Cardiac muscle cell (in vitro differentiated cells and primary cell): ENCODE data around the gene TMEM235. TPM values are rescaled to one million over a fixed set of nuclear protein-coding genes. Genes with fewer than 3 reads are reported as not detected.

Experiments used
- DNase-seq, 2 donors: peaks; one replicate each; pipeline versions ENCODE4 v3.0.0 to v3.0.0-alpha.2; 2010 to 2017; ENCODE audit warnings: low read depth in 1 of 2, low spot score in 1 of 2
- H3K27ac ChIP-seq: fragments of 200-600 bp; sonication (generic); 2 replicates; pipeline ENCODE4 v1.5.1; 2016
- H3K27me3 ChIP-seq: fragments of 200-600 bp; sonication (generic); 2 replicates; pipeline ENCODE4 v1.6.0; 2016; ENCODE audit warnings: control low read depth
- H3K36me3 ChIP-seq: fragments of 200-600 bp; sonication (generic); 2 replicates; pipeline ENCODE4 v1.5.1; 2016; ENCODE audit warnings: control low read depth
- H3K4me1 ChIP-seq: fragments of 200-600 bp; sonication (generic); 2 replicates; pipeline ENCODE4 v1.8.1; 2017; ENCODE audit warnings: low read depth, mild to moderate bottlenecking, mixed run types
- H3K4me3 ChIP-seq: fragments of 200-600 bp; sonication (generic); 2 replicates; pipeline ENCODE4 v1.5.1; 2016; ENCODE audit warnings: mild to moderate bottlenecking
- H3K9me3 ChIP-seq: fragments of 200-600 bp; sonication (generic); 2 replicates; pipeline ENCODE4 v1.5.1; 2017; ENCODE audit warnings: low read depth, mild to moderate bottlenecking, control low read depth
- polyA plus RNA-seq: library from polyadenylated mRNA; unstranded; fragments of >200 nt; fragmentation: Nextera tagmentation; extraction: Ambion mirVana; gene quantifications from 2 replicates; pipeline ENCODE4 v1.2.1, GENCODE V29; 2016
- total RNA-seq: library from RNA; depleted of rRNA; stranded (reverse); fragments of >200 nt; gene quantifications from 2 replicates; pipeline ENCODE4 v1.2.3, GENCODE V29; 2016
- TF ChIP-seq, protein P1 (sequence below): IDR thresholded peaks from 2 replicates; pipeline ENCODE4 v1.5.1; 2012; ENCODE audit warnings: low read depth, mild to moderate bottlenecking, low read length

TMEM235 gene
- total and polyA plus RNA-seq, 2 experiments from 2014 or later = 2.0 to 2.3 TPM

DNA sequence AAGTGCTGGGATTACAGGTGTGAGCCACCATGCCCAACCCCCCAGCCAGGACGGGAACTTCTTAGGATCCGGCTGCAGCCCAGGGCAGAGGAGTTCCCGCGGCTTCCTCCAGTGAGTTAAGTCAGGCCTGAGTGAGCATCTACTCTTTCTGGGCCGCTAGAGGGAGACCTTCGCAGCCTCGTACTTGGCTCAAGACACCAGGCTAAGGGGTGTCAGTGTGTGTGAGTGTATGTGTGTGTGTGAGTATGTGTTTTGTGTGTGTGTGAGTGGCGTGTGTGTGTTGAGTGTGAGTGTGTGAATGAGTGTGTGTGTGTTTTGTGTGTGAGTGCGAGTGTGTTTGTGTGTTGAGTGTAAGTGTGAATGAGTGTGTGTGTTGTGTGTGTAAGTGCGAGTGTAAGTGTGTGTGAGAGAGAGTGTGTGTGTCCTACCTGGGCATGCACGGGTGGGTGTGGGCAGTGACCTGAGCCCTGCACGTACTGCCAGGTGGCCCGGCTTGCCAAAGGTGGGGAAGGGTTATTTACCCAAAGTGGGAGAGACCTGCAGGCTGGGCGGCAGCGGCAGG is 58.5 kb downstream of the TMEM235 start:
- TF ChIP-seq, protein P1, sequence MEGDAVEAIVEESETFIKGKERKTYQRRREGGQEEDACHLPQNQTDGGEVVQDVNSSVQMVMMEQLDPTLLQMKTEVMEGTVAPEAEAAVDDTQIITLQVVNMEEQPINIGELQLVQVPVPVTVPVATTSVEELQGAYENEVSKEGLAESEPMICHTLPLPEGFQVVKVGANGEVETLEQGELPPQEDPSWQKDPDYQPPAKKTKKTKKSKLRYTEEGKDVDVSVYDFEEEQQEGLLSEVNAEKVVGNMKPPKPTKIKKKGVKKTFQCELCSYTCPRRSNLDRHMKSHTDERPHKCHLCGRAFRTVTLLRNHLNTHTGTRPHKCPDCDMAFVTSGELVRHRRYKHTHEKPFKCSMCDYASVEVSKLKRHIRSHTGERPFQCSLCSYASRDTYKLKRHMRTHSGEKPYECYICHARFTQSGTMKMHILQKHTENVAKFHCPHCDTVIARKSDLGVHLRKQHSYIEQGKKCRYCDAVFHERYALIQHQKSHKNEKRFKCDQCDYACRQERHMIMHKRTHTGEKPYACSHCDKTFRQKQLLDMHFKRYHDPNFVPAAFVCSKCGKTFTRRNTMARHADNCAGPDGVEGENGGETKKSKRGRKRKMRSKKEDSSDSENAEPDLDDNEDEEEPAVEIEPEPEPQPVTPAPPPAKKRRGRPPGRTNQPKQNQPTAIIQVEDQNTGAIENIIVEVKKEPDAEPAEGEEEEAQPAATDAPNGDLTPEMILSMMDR = peak; percentile 84
- H3K9me3 ChIP-seq = no peaks in the 10 kb centered on the region
- no peaks in the 10 kb centered on the region for H3K27me3 ChIP-seq
- H3K27ac ChIP-seq = no peak overlapping the region
- H3K4me1 ChIP-seq = no peaks in the 10 kb centered on the region
- H3K36me3 ChIP-seq = no peaks in the 10 kb centered on the region
- DNase-seq = peak; percentile 87 to 96
- no peak overlapping the region for H3K4me3 ChIP-seq

Other genes with a start within 250 kb of the TMEM235 start
- gene TMC6, start 102.9 kb upstream of the TMEM235 start, total RNA-seq = 83.0 and 144 TPM in 2 replicates
- 85.4 and 128 TPM in 2 replicates for gene TMC6, start 102.9 kb upstream of the TMEM235 start, polyA plus RNA-seq
- gene TMC8, start 100.9 kb upstream of the TMEM235 start, total RNA-seq = 0.42 and 1.1 TPM in 2 replicates
- gene TMC8, start 100.9 kb upstream of the TMEM235 start, polyA plus RNA-seq = 1.8 and 3.1 TPM in 2 replicates
- gene C17orf99, start 85.2 kb upstream of the TMEM235 start, total RNA-seq = not detected in 2 replicates
- gene C17orf99, start 85.2 kb upstream of the TMEM235 start, polyA plus RNA-seq = not detected in 2 replicates
- gene SYNGR2, start 63.0 kb upstream of the TMEM235 start, total RNA-seq = 107 and 126 TPM in 2 replicates
- gene SYNGR2, start 63.0 kb upstream of the TMEM235 start, polyA plus RNA-seq = 262 and 269 TPM in 2 replicates
- 21.1 and 35.4 TPM in 2 replicates for gene TK1, start 44.6 kb upstream of the TMEM235 start, total RNA-seq
- 40.8 and 57.5 TPM in 2 replicates for gene TK1, start 44.6 kb upstream of the TMEM235 start, polyA plus RNA-seq
- gene AFMID, start 44.3 kb upstream of the TMEM235 start, total RNA-seq = 47.7 and 85.8 TPM in 2 replicates
- gene AFMID, start 44.3 kb upstream of the TMEM235 start, polyA plus RNA-seq = 23.6 and 40.1 TPM in 2 replicates
- 15.0 and 65.2 TPM in 2 replicates for gene BIRC5, start 17.4 kb upstream of the TMEM235 start, total RNA-seq
- gene BIRC5, start 17.4 kb upstream of the TMEM235 start, polyA plus RNA-seq = 17.7 and 112 TPM in 2 replicates
- 51.7 and 59.0 TPM in 2 replicates for gene SOCS3, start 128.4 kb downstream of the TMEM235 start, total RNA-seq
- gene SOCS3, start 128.4 kb downstream of the TMEM235 start, polyA plus RNA-seq = 33.3 and 45.5 TPM in 2 replicates
- 52.5 and 64.7 TPM in 2 replicates for gene PGS1, start 147.0 kb downstream of the TMEM235 start, total RNA-seq
- gene PGS1, start 147.0 kb downstream of the TMEM235 start, polyA plus RNA-seq = 46.7 and 50.7 TPM in 2 replicates